GM23338 (cell line): Measurements from ENCODE around the gene DRC1. TPM values are rescaled to one million over a fixed set of nuclear protein-coding genes. Genes with fewer than 3 reads are reported as not detected.

ENCODE experiments used
- ATAC-seq: fragments of 200-7000 bp; cut with Tn5 transposase; 3 replicates; pipeline ENCODE4 v1.9.1; 2020
- DNase-seq: peaks from one replicate; pipeline ENCODE4 v3.0.0-alpha.2; 2015; ENCODE audit warnings: low spot score
- H2AFZ ChIP-seq: fragments of 200-600 bp; sonication (generic); 2 replicates; pipeline ENCODE4 v1.8.0; 2016; ENCODE audit warnings: antibody characterized with exemption, mild to moderate bottlenecking, moderate library complexity
- H3F3A ChIP-seq: fragments of 200-600 bp; sonication (generic); replicated peaks from 2 replicates; pipeline ENCODE4 v1.8.0; 2017; ENCODE audit warnings: antibody characterized with exemption, mixed run types, low read depth
- H3K27ac ChIP-seq: fragments of 200-600 bp; sonication (generic); 2 replicates; pipeline ENCODE4 v1.6.1; 2016; ENCODE audit warnings: low read depth
- H3K27me3 ChIP-seq: fragments of 200-600 bp; sonication (generic); 2 replicates; pipeline ENCODE4 v1.8.0; 2016; ENCODE audit warnings: mild to moderate bottlenecking, mixed run types, moderate library complexity; ENCODE audit not compliant: insufficient read depth
- H3K36me3 ChIP-seq: fragments of 200-600 bp; sonication (generic); 2 replicates; pipeline ENCODE4 v1.8.0; 2016; ENCODE audit warnings: mild to moderate bottlenecking; ENCODE audit not compliant: insufficient read depth
- H3K4me1 ChIP-seq: fragments of 200-600 bp; sonication (generic); 2 replicates; pipeline ENCODE4 v1.8.0; 2016; ENCODE audit warnings: mild to moderate bottlenecking, moderate library complexity; ENCODE audit not compliant: insufficient read depth
- H3K4me2 ChIP-seq: fragments of 200-600 bp; sonication (generic); 2 replicates; pipeline ENCODE4 v1.7.1; 2017; ENCODE audit warnings: mixed run types
- H3K4me3 ChIP-seq: fragments of 200-600 bp; sonication (generic); 2 replicates; pipeline ENCODE4 v1.6.1; 2016; ENCODE audit warnings: mixed run types
- H3K79me2 ChIP-seq: fragments of 200-600 bp; sonication (generic); replicated peaks from 2 replicates; pipeline ENCODE4 v1.8.0; 2017; ENCODE audit warnings: mild to moderate bottlenecking; ENCODE audit not compliant: insufficient read depth
- H3K9me2 ChIP-seq: fragments of 200-600 bp; sonication (generic); 2 replicates; pipeline ENCODE4 v1.8.0; 2017; ENCODE audit not compliant: insufficient read depth
- H4K20me1 ChIP-seq: fragments of 200-600 bp; sonication (generic); replicated peaks from 2 replicates; pipeline ENCODE4 v1.8.0; 2017; ENCODE audit warnings: mild to moderate bottlenecking; ENCODE audit not compliant: insufficient read depth
- H3K27ac Mint-ChIP-seq: 2 replicates; pipeline ENCODE4 v1.8.0; 2020; ENCODE audit warnings: inconsistent platforms, mild to moderate bottlenecking, moderate library complexity, mixed read lengths
- H3K27me3 Mint-ChIP-seq: 3 replicates; pipeline ENCODE4 v1.8.0; 2022; ENCODE audit warnings: low read depth, mild to moderate bottlenecking, moderate library complexity, mixed read lengths, inconsistent platforms; ENCODE audit not compliant: insufficient read depth, poor library complexity
- H3K36me3 Mint-ChIP-seq: 3 replicates; pipeline ENCODE4 v1.8.0; 2021; ENCODE audit warnings: low read depth, mild to moderate bottlenecking, inconsistent platforms, moderate library complexity, mixed read lengths
- H3K4me1 Mint-ChIP-seq: 3 replicates; pipeline ENCODE4 v1.8.0; 2020; ENCODE audit warnings: mild to moderate bottlenecking, inconsistent platforms, mixed read lengths
- H3K4me3 Mint-ChIP-seq: 3 replicates; pipeline ENCODE4 v1.8.0; 2021; ENCODE audit warnings: moderate library complexity, mild to moderate bottlenecking, inconsistent platforms, mixed read lengths
- H3K9me3 Mint-ChIP-seq: 3 replicates; pipeline ENCODE4 v1.8.0; 2020; ENCODE audit warnings: moderate library complexity, mild to moderate bottlenecking, inconsistent platforms, mixed read lengths
- CTCF ChIP-seq, 2 experiments: fragments of 200-600 bp in 1 of 2; sonication (generic) in 1 of 2; conservative IDR thresholded peaks; 2 replicates each; pipeline versions ENCODE4 v1.5.1 to v1.6.1; 2016 to 2017; ENCODE audit warnings: antibody characterized with exemption in 2 of 2, low read depth in 2 of 2, mild to moderate bottlenecking in 2 of 2, moderate library complexity in 1 of 2
- ETS1 ChIP-seq: IDR thresholded peaks from 2 replicates; pipeline ENCODE4 v1.6.1; 2016; ENCODE audit warnings: antibody characterized with exemption
- EZH2 ChIP-seq: fragments of 200-600 bp; sonication (generic); IDR thresholded peaks from one replicate; pipeline ENCODE4 v1.8.0; 2017; ENCODE audit warnings: antibody characterized with exemption, mild to moderate bottlenecking, low read depth; ENCODE audit not compliant: unreplicated experiment
- JUNB ChIP-seq: IDR thresholded peaks from one replicate; pipeline ENCODE4 v1.6.1; 2016; ENCODE audit warnings: antibody characterized with exemption; ENCODE audit not compliant: unreplicated experiment
- NANOG ChIP-seq: IDR thresholded peaks from 2 replicates; pipeline ENCODE4 v1.6.1; 2016; ENCODE audit warnings: antibody characterized with exemption, borderline replicate concordance
- POLR2AphosphoS5 ChIP-seq: IDR thresholded peaks from 2 replicates; pipeline ENCODE4 v1.6.1; 2016; ENCODE audit warnings: antibody characterized with exemption, low read depth
- REST ChIP-seq: IDR thresholded peaks from one replicate; pipeline ENCODE4 v1.6.1; 2018; ENCODE audit warnings: antibody characterized with exemption; ENCODE audit not compliant: unreplicated experiment
- STAT1 ChIP-seq: IDR thresholded peaks from one replicate; pipeline ENCODE4 v1.6.1; 2016; ENCODE audit warnings: antibody characterized with exemption; ENCODE audit not compliant: unreplicated experiment
- ZNF114 ChIP-seq: fragments of 250-450 bp; sonication (Bioruptor Pico); IDR thresholded peaks from 2 replicates; pipeline ENCODE4 v1.5.0; 2020; ENCODE audit warnings: mild to moderate bottlenecking, moderate library complexity
- ZNF331 ChIP-seq: fragments of 250-450 bp; sonication (Bioruptor Pico); IDR thresholded peaks from 2 replicates; pipeline ENCODE4 v1.5.0; 2020; ENCODE audit warnings: low read depth, mild to moderate bottlenecking, moderate library complexity
- ZNF462 ChIP-seq: fragments of 250-450 bp; sonication (Bioruptor Pico); IDR thresholded peaks from 2 replicates; pipeline ENCODE4 v1.5.0; 2020; ENCODE audit warnings: mild to moderate bottlenecking, moderate library complexity
- polyA plus RNA-seq: library from polyadenylated mRNA; unstranded; fragments of >200 nt; fragmentation: Nextera tagmentation; extraction: Ambion mirVana; gene quantifications from 2 replicates; pipeline ENCODE4 v1.2.1, GENCODE V29; 2016
- total RNA-seq: library from RNA; depleted of rRNA; stranded (reverse); fragments of >200 nt; shearing (Covaris generic); gene quantifications from 2 replicates; pipeline ENCODE4 v1.2.3, GENCODE V29; 2014

DRC1 gene
- total and polyA plus RNA-seq, 2 experiments from 2014 or later = 0.45 TPM; not detected in 1

GRCh38 chr2:26474261-26474785 lies 72.6 kb downstream of the DRC1 start:
- Histone ChIP-seq H3K9me2 (no peaks in the 10 kb centered on the region), H3K79me2 (no peaks in the 10 kb centered on the region), H3K27ac (no peak overlapping the region), H3K27me3 (no peaks in the 10 kb centered on the region), H3F3A (0 out of 2 replicates have a peak, but pooled peaks cover 6% of the 10 kb centered on the region), H3K4me1 (peaks cover 7% of the 10 kb centered on the region; the same call in 1 of the 2 replicates), H2AFZ (no peak overlapping the region), H3K36me3 (no peaks in the 10 kb centered on the region), H4K20me1 (no peaks in the 10 kb centered on the region), H3K4me2 (no peak overlapping the region), H3K4me3 (no peak overlapping the region)
- Mint-ChIP-seq H3K27ac (no peak overlapping the region), H3K9me3 (no peaks in the 10 kb centered on the region), H3K27me3 (peaks cover 16% of the 10 kb centered on the region), H3K4me3 (no peak overlapping the region), H3K4me1 (peaks cover 4% of the 10 kb centered on the region), H3K36me3 (no peaks in the 10 kb centered on the region)
- DNase-seq (no peak), ATAC-seq (no peak)
- TF ChIP-seq ZNF114 (CRISPR knock-in tag) (no peak), EZH2 (no peak), CTCF (conservative IDR thresholded peaks at IDR 0.05; ENCODE audit: low read depth in 2 of 2) (no peak), ETS1 (no peak), ZNF331 (CRISPR knock-in tag) (no peak), ZNF462 (no peak), NANOG (no peak), STAT1 (no peak), REST (no peak), JUNB (no peak), POLR2AphosphoS5 (no peak)
